H4 (cell line): ENCODE data around the gene ARF1. TPM values are rescaled to one million over a fixed set of nuclear protein-coding genes. Genes with fewer than 3 reads are reported as not detected.

Experiments used
- DNase-seq: peaks from one replicate; pipeline ENCODE4 v3.0.0-alpha.2; 2015; ENCODE audit warnings: low spot score
- total RNA-seq: library from RNA; depleted of rRNA; stranded (reverse); fragments of >200 nt; shearing (Covaris generic); gene quantifications from 2 replicates; pipeline ENCODE4 v1.2.3, GENCODE V29; 2014

ARF1 gene
- total RNA-seq, 1 experiment from 2014 or later = 167 TPM

DNA sequence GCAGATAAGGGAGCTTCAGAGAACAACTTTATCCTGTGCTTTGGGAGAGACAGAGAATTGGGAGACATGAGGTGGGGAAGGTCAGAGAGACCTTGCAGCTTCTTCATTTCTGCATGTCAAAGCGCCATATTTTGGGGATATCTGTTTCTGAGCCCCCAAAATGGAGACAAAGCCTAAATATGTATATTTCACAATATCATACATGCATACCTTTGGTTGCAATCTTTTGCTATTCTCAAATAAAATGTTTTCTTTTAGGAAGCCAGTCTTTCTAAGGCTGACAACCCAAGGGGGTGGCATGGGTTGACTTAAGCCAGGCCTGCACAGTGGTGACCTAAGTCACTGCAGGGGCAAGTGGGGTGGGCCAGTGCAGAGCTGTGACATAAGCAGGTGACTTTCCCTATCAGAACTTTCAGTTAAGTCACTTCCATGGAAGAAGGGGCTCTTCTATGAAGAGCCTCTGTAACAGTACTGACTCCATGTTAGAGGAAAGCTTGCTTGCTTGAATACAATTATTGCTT, 40.5 kb downstream of the ARF1 start:
- DNase-seq = no peak

DNA sequence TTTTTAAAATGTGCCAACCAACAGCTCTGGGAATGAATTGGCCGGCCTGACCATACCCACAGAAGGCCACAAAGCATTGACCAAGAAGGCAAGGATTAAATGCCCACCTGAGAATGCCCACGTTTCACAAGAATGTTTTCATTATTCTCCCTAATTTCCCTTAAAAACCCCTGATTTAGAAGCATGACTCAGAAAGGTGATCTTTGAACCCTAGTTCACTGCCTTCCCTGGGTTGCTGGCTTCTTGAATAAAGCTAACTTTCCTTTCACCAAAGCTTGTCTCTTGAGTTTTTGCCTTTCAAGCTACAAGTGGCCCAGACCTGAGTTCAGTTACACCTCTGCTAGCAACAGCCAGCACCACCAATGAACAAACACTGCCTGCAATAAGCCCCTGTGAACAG, 41.0 kb downstream of the ARF1 start:
- DNase-seq = no peak

DNA sequence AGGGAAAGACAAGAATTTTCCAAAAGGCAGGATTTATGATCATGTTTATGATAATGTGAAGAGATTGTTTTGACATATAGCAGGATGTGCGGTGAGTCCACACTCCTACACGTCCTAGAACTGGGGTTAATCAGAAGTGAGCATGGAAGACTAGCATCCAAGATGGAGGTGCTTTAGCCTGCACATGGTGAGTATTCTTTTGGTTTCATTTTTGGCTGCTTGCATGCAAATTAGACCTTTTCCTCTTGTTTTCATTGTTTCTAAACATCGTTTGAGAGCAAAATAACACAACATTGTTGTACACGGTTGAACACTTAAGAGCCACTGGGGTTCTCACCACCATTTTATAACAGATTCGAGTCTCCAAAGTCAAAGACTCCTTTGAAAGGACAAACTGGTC, 42.7 kb downstream of the ARF1 start:
- no peak for DNase-seq

DNA sequence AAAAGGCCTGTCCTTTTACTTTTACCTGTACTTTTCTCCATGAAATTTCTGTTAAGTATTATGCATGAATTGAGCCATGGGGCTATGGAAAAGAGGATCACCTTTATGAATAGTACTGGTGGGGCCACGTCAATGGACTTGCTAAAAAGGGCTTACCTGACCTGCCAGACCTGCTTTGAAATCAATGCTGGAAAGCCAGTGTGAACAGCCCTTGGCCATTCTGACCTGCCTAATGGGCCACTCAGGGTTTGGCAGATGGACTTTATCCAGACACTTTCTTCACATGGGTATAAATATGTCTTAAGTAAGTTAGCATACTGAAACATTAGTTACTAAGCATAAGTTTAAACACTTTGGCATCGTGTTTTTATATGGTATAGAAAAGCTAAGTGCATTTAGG, 49.3 kb downstream of the ARF1 start:
- DNase-seq = no peak

DNA sequence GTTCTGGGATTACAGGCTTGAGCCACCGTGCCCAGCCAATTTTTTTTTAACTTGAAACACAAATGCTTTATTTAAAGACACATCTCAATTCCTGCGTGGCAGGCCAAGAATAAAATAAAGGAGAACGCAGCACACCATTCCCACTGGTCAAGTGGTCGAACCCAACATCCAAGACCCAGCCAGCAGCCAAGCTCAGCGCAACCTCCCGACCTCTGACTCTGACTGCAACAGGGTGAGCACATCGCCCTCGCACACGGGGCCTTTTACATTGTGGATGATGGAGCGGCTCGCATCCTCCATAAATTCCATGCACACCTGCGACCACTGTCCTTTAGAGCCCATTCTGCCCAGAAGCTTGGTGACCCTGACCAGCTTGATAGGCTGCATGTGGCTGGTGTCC, 52.1 kb downstream of the ARF1 start:
- DNase-seq = no peak

DNA sequence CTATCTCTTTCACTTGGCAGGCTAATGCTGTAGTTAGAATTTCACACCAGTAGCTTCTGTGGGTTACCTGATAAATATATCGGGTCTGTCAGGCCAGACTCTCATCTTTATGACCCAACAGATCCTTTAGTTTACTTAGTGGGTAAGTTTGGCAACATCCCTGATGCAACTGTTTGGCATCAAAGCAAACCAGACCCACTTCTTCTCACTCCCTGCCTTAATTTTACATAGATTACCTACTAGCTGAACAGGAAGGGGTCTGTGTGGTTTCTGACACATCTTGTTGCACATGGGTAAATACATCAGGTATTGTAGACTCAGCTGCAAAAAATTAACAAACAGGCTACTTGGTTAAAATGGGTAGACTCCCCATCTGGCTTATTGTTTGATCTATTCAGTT, 54.4 kb downstream of the ARF1 start:
- DNase-seq = no peak

DNA sequence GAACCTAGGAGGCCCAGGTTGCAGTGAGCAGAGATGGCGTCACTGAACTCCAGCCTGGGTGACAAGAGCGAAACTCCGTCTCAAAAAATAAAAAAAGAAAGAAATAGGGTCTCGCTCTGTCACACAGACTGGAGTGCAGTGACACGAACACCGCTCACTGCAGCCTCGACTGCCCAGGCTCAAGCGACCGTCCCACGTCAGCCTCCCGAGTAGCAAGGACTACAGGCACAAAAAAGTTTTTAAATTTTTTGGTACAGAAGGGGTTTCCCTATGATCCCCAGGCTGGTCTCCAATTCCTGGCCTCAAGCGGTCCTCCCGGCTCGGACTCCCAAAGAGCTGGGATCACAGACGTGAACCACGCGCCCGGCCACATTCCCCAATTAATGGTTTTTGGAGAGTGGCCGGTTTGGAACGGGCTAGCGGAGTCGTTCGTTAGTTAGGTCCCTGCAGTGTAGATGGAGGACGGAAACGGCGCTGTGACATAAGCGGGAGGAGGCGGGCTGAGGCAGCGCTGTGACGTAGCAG, 57.0 kb downstream of the ARF1 start:
- DNase-seq = no peak

DNA sequence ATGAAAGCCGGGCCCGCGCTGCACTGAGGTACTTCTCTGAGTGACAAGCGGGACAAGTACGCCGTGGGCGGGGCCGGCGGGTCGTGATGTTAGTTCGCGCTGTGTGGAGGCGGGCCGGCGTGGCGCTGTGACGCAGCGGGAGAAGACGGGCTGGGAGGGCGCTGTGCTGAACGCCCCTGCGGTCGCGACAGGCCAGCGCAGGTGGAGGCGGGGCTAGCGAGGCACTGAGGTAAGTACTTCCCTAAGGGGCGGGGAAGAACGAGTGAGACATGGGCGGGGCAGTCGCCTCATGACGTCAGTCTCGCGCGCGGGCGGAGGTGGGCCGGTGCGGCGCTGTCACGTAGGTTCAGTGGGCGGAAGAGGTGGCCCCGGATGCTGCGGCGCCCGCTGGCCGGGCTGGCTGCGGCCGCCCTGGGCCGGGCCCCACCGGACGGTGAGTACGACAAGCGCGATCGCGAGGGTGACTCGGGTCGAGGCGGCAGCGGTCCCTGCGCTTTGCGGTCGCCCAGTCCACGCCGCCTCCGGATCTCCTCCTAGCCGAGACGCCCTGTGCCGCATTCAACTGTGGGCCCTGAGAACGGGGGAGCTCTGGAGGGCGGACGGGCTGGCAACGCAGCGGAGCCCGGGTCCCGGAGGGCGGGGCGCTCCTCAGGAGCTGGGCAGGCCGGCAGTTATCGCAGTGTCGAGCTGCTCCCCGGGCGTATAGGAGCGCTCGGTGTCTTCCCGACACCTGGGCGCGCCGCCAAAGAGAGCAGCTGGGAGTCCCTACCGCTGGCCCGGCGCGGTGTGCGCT, 57.6 kb downstream of the ARF1 start, which contains the start of gene GUK1:
Gene GUK1 (plus strand): TSS at position 349 of the 793 bp plus-strand sequence. CDS start 24 bp downstream, at position 373.
- DNase-seq = peak; percentile 100

DNA sequence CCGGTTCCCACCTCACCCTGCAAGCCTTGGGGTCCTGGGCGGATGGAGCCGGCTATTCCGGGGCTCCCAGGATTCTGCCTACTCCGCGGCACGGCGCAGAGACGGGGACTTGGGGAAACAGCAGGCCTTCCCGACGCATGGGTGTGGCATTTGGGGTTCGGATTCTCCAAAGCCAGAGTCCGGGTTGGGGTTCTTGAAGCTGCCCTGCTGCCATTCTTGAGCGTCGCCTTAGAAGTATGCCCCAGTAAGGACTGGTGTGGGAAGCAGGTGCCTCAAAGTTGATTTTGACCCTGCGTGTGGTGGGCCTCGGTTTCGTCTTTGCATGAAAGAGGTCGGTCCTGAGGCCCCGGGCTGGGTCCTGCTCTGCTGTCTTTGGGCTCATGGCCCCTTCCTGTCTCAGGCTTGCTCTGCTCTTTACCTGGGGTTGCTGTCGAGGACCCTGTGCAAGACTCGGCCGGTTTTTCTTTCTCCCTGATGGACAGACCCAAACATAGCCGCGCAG, 58.3 kb downstream of the ARF1 start:
- no peak for DNase-seq

DNA sequence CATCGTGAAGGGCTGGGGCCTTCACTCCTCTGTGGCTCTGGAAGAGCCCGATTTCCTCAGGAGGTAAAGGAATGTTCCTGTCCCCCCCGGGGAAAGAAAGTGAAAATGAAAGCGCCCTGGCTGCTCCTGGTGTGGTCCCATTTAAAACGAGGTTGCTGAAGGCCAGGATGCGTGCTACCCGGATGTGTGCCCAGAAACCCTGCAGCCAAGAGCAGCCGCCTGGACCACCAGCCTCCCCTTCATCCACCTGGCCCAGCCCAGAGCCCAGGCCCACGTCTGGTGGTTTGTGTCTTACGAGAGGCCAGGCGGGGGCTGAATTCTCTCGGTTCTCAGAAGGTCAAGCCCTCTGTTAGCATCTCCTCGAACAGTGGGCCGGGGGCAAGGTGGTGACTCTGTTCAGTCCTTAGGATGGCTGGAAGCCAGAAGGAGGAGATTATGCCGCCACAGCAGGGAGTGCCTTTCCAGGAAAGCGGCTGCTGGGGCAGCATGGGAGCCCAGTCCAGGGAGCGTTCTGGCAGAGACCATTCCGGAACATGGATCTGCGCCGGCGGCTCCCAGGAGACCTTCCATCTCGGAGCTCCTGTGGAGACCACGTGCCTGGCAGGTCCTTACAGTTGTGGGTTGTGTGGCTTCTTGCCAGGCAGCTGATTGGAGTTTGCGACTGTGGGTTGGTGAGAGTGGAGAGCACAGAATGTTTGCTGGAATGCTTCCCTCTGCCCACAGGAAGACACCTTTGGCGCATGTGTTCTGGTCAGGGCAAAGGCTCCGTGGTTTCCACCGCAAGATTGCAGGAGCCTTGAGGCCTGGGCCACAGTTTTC, 58.9 kb downstream of the ARF1 start:
- peak; percentile 91 for DNase-seq

DNA sequence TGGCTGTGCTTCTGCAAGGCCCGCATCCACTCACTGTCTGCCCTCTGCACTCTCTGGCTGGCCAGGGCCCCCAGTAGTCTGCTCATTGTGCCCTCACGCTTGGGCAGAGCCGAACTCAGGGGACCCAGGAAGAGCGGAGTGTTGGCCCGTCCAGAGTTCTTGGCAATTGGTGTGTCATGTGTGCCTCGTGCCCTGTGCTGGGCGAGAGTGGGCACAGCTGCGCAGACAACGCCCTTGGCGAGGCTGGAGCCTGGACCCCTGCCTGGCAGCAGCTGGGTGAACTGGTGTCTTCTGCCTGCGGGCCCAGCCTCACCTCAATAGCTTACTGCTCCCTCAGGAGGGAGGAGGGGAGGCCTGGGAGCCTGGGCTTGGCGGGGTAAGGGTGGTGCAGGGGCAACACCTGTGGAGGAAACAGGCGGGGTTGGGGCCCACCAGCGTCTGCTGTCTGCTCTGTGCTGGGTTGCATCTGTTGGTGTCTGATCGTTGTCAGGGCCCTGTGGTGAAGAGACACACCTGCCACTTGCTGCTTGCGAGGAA, 59.7 kb downstream of the ARF1 start:
- no peak for DNase-seq

DNA sequence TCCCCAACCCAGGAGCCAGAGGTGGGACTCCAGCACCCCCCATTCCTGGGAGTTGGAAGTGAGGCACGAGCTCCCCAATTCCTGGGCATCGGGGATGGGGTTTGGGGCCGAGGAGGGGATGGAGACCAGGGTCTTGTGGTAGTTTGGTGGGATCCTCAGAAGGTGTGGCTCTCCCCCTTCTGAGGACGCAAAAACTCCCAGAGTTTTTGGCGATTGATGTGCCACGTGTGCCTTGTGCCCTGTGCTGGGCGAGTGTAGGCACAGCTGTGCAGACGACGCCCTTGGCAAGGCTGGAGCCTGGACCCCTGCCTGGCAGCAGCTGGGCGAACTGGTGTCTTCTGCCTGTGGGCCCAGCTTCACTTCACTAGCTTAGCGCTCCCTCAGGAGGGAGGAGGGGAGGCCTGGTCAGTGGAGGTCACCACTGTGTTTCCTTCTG, 60.2 kb downstream of the ARF1 start:
- no peak for DNase-seq

DNA sequence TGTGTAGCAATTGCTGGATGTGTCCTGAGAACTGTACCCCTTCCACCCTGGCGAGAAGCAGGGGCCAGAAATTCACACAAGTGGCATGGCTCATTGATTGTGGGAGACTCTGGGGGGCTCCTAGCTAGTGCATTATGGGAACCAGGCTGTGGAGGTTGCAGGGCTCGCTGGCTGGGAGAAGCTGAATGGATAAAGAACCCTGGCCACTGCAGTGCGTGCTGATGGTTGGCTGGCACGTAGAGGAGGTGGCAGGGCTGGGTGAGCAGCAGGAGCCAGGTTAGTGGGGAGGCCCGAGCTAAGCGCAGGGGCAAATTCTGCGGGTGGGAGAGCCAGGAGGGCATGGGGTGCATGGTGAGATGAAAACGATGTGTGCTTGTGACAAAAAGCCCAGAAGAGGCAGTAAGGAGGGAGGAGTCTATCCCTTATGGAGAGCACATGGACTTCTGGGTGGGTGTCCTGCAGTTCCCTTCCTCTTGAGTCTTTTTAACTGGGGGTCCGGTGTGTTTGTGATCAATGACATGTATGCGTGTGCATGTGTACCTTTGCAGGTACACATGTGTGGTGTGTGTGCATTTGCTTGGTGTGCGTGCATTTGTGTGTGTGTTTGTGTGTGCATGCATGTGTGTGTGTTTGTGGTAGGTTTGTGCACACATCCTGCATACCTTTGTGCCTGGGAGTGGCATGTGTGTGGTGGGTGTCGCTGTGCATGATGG, 61.1 kb downstream of the ARF1 start:
- DNase-seq = no peak

DNA sequence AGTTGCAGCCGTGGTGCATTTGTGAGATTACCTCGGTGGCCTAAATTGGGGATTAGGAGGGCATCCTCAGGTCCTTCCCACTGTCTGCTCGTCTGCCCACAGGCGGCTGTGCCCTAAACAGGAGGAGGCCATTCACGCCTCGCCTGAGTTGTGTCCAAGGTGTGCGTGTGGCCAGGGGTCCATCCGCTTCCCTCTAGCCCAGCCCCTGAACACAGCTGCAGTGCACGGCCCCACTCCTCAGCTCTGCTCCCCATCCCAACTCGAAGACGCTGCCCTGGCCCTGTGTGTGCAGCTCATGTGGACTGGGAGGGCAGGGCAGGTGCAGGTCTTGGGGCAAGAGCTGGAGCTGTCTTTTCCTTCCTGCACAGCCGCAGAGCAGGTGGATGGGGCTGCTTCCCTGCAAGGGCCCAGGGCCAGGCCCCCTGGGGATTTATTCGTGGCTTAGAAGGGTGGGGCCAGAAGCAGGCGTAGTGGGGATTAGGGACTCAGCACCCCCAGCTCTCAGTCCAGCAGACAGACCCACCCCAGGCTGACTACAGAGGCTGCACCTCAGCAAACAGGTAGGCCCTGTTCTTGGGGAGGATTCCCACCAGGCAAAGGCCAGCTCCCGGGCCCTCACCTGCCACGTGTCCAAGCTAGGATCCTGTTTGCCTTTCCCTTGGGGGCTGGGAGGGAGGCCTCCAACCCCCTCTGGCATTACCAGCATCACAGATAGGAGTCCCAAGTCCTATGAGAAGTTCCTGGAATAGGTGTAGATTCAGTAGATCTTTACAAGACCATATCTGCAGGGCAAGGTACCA, 61.9 kb downstream of the ARF1 start:
- DNase-seq = no peak

DNA sequence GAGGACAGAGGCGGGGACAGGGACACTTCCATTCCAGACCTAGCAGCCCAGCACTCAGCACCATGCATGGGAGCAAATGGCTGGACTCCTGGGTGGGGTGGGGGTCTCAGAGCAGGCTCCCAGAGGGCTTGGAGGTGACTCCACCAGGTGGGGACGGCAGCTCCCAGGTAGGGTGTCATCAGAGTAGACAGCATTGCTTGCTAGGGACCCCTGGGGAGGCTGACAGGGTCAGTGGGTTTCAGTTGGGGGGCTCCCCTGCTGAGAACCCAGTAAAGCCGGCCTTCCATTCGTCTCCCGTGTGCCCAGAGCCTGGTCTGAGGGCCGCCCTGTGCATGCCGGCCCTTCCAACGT, 62.5 kb downstream of the ARF1 start:
- DNase-seq = no peak

DNA sequence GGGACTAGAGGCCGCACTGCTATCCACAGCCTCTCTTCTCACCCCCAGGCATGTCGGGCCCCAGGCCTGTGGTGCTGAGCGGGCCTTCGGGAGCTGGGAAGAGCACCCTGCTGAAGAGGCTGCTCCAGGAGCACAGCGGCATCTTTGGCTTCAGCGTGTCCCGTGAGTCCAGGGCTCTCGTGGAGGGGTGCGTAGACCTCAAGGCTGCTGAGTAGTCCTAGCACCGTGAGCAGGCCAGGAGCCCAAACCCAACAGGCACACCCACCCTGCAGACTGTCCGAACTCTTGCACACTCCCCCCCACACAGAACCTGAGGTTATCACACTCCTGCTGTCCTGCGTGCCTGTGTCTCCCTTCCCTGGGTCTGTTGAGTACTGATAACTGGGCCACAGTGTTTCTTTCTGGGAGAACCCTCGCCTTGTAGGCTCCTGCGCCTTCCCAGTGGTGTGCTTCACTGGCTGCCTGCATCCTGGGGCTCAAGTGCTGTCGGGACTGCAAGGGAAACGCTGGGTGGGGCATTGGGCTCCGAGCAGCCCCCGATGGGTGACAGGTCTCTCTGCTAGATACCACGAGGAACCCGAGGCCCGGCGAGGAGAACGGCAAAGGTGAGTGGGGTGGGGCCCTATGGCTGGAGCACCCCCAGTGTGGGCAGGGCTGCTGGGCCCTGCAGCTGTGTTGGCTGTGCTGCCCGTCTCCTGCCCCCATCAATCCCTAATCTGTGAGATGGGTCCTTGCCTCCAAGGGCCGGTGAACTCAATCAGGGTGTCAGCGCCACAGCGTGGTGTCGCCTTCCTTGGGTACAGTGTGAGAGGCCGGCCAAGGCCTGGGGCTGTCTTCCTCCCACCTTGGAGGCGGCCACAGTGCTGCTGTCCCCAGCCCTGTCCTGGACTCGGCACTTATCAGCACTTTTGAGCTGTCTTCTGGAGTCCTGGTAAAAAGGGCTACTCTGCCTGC, 63.2 kb downstream of the ARF1 start:
- DNase-seq = no peak

DNA sequence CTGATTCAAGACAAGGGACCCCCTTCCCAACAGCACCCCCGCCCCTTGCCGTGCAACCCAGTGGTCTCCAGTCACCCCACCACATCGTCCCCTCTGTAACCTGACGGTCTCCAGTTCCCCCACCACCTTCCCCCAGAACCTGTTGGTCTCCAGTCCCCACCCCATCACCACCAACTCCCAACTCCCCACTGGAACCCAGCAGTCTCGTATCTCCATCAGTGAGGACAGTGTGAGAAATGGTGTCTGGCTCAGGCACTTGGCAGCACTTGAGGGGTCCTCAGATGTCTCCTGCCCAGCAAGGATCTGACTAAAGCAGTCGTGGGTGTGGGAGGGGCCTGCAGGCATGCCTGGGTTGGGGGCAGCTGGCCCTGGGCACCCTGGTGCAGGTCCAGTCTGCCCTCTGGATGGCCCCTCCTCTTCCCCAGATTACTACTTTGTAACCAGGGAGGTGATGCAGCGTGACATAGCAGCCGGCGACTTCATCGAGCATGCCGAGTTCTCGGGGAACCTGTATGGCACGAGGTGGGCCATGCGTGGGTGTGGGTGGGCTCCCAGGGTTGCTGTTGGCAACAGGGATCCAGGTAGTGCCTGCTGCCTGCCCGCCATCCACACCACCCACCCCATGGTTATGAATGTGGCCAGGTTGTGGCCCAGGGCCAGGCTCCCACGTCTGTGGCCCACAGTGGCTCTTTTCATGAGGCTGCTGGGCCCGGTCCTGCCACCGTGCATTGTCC, 64.1 kb downstream of the ARF1 start:
- DNase-seq = no peak

DNA sequence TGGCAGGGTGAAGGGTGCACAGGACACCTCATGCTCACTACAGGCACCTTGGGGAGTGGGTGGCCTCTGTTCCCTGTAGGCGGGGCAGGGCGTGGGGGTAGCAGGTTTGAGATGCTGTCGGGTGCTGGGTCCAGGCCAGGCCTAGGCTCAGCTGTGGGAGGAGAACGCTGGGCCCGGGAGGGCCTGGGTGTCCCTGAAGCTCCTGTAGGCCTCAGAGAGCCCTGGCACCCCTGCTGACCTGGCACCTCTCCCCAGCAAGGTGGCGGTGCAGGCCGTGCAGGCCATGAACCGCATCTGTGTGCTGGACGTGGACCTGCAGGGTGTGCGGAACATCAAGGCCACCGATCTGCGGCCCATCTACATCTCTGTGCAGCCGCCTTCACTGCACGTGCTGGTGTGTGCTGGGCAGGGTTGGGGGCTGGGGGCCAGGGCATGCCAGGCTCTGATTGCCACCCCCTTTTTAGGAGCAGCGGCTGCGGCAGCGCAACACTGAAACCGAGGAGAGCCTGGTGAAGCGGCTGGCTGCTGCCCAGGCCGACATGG, 64.7 kb downstream of the ARF1 start:
- DNase-seq = no peak
